Right lobe of liver (tissue), 6 donors: Measurements from ENCODE around the gene SIPA1. TPM values are rescaled to one million over a fixed set of nuclear protein-coding genes. Genes with fewer than 3 reads are reported as not detected.
A peak's percentile ranks its signal among the peaks of the same experiment; 100 is the strongest.
"Not testable (repeated sequence)": the region's sequence is repeated elsewhere in the genome, so short reads cannot be mapped to it uniquely, and the experiment has no call there.

Source experiments
- ATAC-seq, 4 donors: fragments of 200-7000 bp; cut with Tn5 transposase; one replicate each; pipeline ENCODE4 v1.9.1; 2020; ENCODE audit warnings: mild to moderate bottlenecking in 4 of 4, moderate library complexity in 4 of 4
- DNase-seq, 3 donors: peaks; one replicate each; pipeline ENCODE4 v3.0.0-alpha.2; 2020
- H3K27ac ChIP-seq, 3 donors: fragments of 200-600 bp; one replicate each; pipeline ENCODE4 v1.8.0; 2022
- H3K27me3 ChIP-seq, 2 donors: fragments of 200-600 bp; one replicate each; pipeline ENCODE4 v1.8.0; 2022
- H3K36me3 ChIP-seq, 4 donors: fragments of 200-600 bp; sonication (generic) in 1 of 4; one replicate each; pipeline versions ENCODE4 v1.5.1 to v1.8.0; 2017 to 2022; ENCODE audit warnings: control low read depth in 1 of 4
- H3K4me1 ChIP-seq, 4 donors: fragments of 200-600 bp; sonication (generic) in 1 of 4; one replicate each; pipeline versions ENCODE4 v1.5.1 to v1.8.0; 2017 to 2022; ENCODE audit warnings: control low read depth in 1 of 4
- H3K4me3 ChIP-seq, 3 donors: fragments of 200-600 bp; one replicate each; pipeline ENCODE4 v1.8.0; 2022
- H3K9me3 ChIP-seq, 4 donors: fragments of 200-600 bp; sonication (generic) in 1 of 4; one replicate each; pipeline versions ENCODE4 v1.5.1 to v1.8.0; 2017 to 2022; ENCODE audit warnings: control low read depth in 1 of 4
- CTCF ChIP-seq, 4 donors: fragments of 200-600 bp in 3 of 4; fragments of 450-650 bp in 1 of 4; IDR thresholded peaks; one replicate each; pipeline versions ENCODE4 v1.5.1 to v1.8.0; 2016 to 2022; ENCODE audit warnings: antibody characterized with exemption in 4 of 4, mild to moderate bottlenecking in 2 of 4
- POLR2A ChIP-seq: fragments of 450-650 bp; IDR thresholded peaks from one replicate; pipeline ENCODE4 v1.6.1; 2017; ENCODE audit warnings: antibody characterized with exemption, mild to moderate bottlenecking
- WGBS: methylation state at CpG from one replicate; pipeline ENCODE4 v1.1.6; 2018; ENCODE audit warnings: low coverage, low lambda C conversion rate; ENCODE audit not compliant: insufficient coverage; ENCODE audit errors: missing lambda C conversion rate; 5-methylcytosine and 5-hydroxymethylcytosine counted together
- intact Hi-C, 2 donors: fragments of 100-400 bp; cut with DNase I; formaldehyde crosslinking; loops; one replicate each; pipeline versions ENCODE4 v1.11.2 to v1.14.1; 2022
- total RNA-seq, 6 experiments: library from RNA; depleted of rRNA in 2 of 6; stranded (reverse); fragments of >200 nt in 2 of 6; fragmentation: NEBNext Ultra II Directional in 3 of 6; extraction: Animal tissue kit (Norgen Biotek cat#: 25700) in 3 of 6; gene quantifications; one replicate each; pipeline versions ENCODE4 v1.1.0 to v1.2.4, GENCODE V29; 2016 to 2023
- donor health status: DM: no; HTN: yes; CAD: no.
- donor health status: DM: no; HTN: no; CAD: no.
- donor health status: DM: no; HTN: no; CAD: no.
- donor health status: DM: no; HTN: yes; CAD: no.
- donor health status: DM: no; HTN: yes; CAD: no.

The SIPA1 gene
- total RNA-seq, 6 experiments from 2014 or later: 21.1 to 34.1 (median 25.3) TPM

GRCh38 chr11:65672982-65673381 lies 35.1 kb downstream of the SIPA1 start:
- WGBS: 92% methylated on average over 1 of the region's 2 CpGs
- TF ChIP-seq CTCF (IDR thresholded peaks at IDR 0.05): no peak
- no peak for TF ChIP-seq POLR2A
- Histone ChIP-seq H3K27me3 (no peaks in the 10 kb centered on the region), H3K27ac (no peak overlapping the region), H3K4me1 (no peaks in the 10 kb centered on the region), H3K36me3 (no peaks in the 10 kb centered on the region), H3K9me3 (no peaks in the 10 kb centered on the region), H3K4me3 (no peak overlapping the region)
- intact Hi-C loops: no loop called here
- ATAC-seq (no peak), DNase-seq (no peak)

GRCh38 chr11:65680192-65680743 lies 42.4 kb downstream of the SIPA1 start:
- intact Hi-C loops: no loop called here
- no peaks in the 10 kb centered on the region for H3K9me3 ChIP-seq
- H3K4me1 ChIP-seq: peaks cover 0 to 10% (median 0%) of the 10 kb centered on the region in 4 donors
- H3K27ac ChIP-seq: no peak overlapping the region
- H3K36me3 ChIP-seq: no peaks in the 10 kb centered on the region
- ATAC-seq: peak; percentile 52 to 74 (median 63)
- no peaks in the 10 kb centered on the region for H3K27me3 ChIP-seq
- WGBS: 53% methylated on average over 4 of the region's 5 CpGs
- no peak for DNase-seq
- no peak overlapping the region for H3K4me3 ChIP-seq
- TF ChIP-seq CTCF (IDR thresholded peaks at IDR 0.05) (no peak), POLR2A (no peak)

- ATAC-seq, H3K9me3 ChIP-seq, H3K27me3 ChIP-seq, H3K27ac ChIP-seq, H3K36me3 ChIP-seq, H3K4me3 ChIP-seq, intact Hi-C loops, DNase-seq: not testable (repeated sequence)
- WGBS: 76% methylated on average over 5 of the region's 6 CpGs
- H3K4me1 ChIP-seq: peaks cover 0 to 10% (median 0%) of the 10 kb centered on the region in 4 donors
Measured at GRCh38 chr11:65683480-65683879, 45.6 kb downstream of the SIPA1 start.

GRCh38 chr11:65685981-65686380 lies 48.1 kb downstream of the SIPA1 start:
- Histone ChIP-seq H3K4me1 (peaks cover 0 to 8% (median 0%) of the 10 kb centered on the region in 4 donors), H3K27ac (no peak overlapping the region), H3K4me3 (no peak overlapping the region), H3K9me3 (no peaks in the 10 kb centered on the region), H3K27me3 (no peaks in the 10 kb centered on the region), H3K36me3 (no peaks in the 10 kb centered on the region)
- ATAC-seq (no peak), DNase-seq (no peak)
- intact Hi-C loops: no loop called here
- WGBS: 100% methylated on average over 2 of the region's 8 CpGs
- TF ChIP-seq CTCF (IDR thresholded peaks at IDR 0.05) (no peak), POLR2A (no peak)

- H3K27me3 ChIP-seq, H3K27ac ChIP-seq, DNase-seq, intact Hi-C loops, H3K36me3 ChIP-seq, ATAC-seq, H3K4me3 ChIP-seq, H3K9me3 ChIP-seq: not testable (repeated sequence)
- H3K4me1 ChIP-seq: peaks cover 0 to 14% (median 0%) of the 10 kb centered on the region in 4 donors
- 82% methylated on average over 8 of the region's 8 CpGs for WGBS
Measured at GRCh38 chr11:65691847-65692246, 53.9 kb downstream of the SIPA1 start.
